ENCODE measurements around the gene FUOM. TPM values are rescaled to one million over a fixed set of nuclear protein-coding genes. Genes with fewer than 3 reads are reported as not detected.
"Not testable (repeated sequence)": the region's sequence is repeated elsewhere in the genome, so short reads cannot be mapped to it uniquely, and the experiment has no call there.

FUOM gene
- total RNA-seq, 1 donor from 2014 or later = 32.2 TPM

- H3K4me1 Mint-ChIP-seq (ENCODE audit: low read depth) = peaks cover 8% of the 10 kb centered on the region
- no peak for TF ChIP-seq CTCF (IDR thresholded peaks at IDR 0.05)
- H3K4me3 Mint-ChIP-seq (ENCODE audit: unreplicated experiment) = no peak overlapping the region
- peaks cover 19% of the 10 kb centered on the region for H3K36me3 Mint-ChIP-seq (ENCODE audit: low read depth)
- DNase-seq (ENCODE audit: low spot score) = no peak
- no peaks in the 10 kb centered on the region for H3K27me3 Mint-ChIP-seq (ENCODE audit: low read depth)
- H3K27ac Mint-ChIP-seq (ENCODE audit: unreplicated experiment) = no peak overlapping the region
- H3K9me3 Mint-ChIP-seq (ENCODE audit: low read depth) = no peaks in the 10 kb centered on the region
Measured at GRCh38 chr10:133368153-133368552, 10.3 kb upstream of the FUOM start.

DNA sequence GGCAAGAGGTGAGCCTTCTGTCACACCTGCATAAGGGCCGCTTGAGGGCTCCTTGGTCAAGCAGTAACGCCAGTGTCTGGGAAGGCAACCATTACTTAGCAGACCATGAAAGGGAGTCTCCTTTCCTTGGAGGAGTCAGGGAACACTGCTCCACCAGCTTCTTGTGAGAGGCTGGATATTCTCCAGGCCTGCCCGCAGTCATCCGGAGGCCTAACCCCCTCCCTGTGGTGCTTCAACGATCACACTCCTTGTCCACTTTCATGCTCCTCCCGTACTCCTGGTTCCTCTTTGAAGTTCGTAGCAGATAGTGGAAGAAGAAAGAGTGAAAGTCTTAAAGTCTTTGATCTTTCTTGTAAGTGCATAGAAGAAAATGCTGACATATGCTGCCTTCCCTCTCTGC, 9.6 kb upstream of the FUOM start:
- H3K27ac Mint-ChIP-seq (ENCODE audit: unreplicated experiment); H3K9me3 Mint-ChIP-seq (ENCODE audit: low read depth); H3K27me3 Mint-ChIP-seq (ENCODE audit: low read depth); DNase-seq (ENCODE audit: low spot score); H3K4me3 Mint-ChIP-seq (ENCODE audit: unreplicated experiment); H3K4me1 Mint-ChIP-seq (ENCODE audit: low read depth): not testable (repeated sequence)
- H3K36me3 Mint-ChIP-seq (ENCODE audit: low read depth) = peaks cover 22% of the 10 kb centered on the region

DNA sequence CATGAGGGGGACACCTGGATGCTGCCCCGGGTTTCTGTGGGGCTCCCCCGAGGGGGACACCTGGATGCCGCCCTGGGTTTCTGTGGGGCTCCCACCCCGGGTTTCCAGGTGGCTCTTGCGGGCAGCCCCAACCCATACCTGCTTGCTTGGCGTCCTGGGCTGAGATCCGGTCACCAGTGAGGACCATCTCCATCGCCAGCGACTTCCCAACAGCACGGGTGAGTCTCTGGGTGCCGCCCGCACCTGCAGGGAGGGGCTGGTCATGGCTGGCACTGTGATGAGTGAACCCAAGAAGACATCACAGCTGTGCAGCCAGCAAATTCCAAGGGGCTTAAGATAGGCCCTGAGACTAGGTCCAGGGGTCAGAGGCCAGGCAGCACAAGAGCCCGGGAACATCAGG, 8.9 kb upstream of the FUOM start:
- Mint-ChIP-seq H3K36me3 (ENCODE audit: low read depth) (peaks cover 27% of the 10 kb centered on the region), H3K9me3 (ENCODE audit: low read depth) (no peaks in the 10 kb centered on the region), H3K27me3 (ENCODE audit: low read depth) (no peaks in the 10 kb centered on the region), H3K27ac (ENCODE audit: unreplicated experiment) (no peak overlapping the region), H3K4me3 (ENCODE audit: unreplicated experiment) (no peak overlapping the region), H3K4me1 (ENCODE audit: low read depth) (no peaks in the 10 kb centered on the region)
- no peak for DNase-seq (ENCODE audit: low spot score)
- no peak for TF ChIP-seq CTCF (IDR thresholded peaks at IDR 0.05)

GRCh38 chr10:133366130-133366478, 8.3 kb upstream of the FUOM start:
- Mint-ChIP-seq H3K4me3 (ENCODE audit: unreplicated experiment) (no peak overlapping the region), H3K27me3 (ENCODE audit: low read depth) (no peaks in the 10 kb centered on the region), H3K27ac (ENCODE audit: unreplicated experiment) (no peak overlapping the region), H3K36me3 (ENCODE audit: low read depth) (peaks cover 30% of the 10 kb centered on the region), H3K4me1 (ENCODE audit: low read depth) (no peaks in the 10 kb centered on the region), H3K9me3 (ENCODE audit: low read depth) (no peaks in the 10 kb centered on the region)
- DNase-seq (ENCODE audit: low spot score) = no peak
- TF ChIP-seq CTCF (IDR thresholded peaks at IDR 0.05) = no peak

DNA sequence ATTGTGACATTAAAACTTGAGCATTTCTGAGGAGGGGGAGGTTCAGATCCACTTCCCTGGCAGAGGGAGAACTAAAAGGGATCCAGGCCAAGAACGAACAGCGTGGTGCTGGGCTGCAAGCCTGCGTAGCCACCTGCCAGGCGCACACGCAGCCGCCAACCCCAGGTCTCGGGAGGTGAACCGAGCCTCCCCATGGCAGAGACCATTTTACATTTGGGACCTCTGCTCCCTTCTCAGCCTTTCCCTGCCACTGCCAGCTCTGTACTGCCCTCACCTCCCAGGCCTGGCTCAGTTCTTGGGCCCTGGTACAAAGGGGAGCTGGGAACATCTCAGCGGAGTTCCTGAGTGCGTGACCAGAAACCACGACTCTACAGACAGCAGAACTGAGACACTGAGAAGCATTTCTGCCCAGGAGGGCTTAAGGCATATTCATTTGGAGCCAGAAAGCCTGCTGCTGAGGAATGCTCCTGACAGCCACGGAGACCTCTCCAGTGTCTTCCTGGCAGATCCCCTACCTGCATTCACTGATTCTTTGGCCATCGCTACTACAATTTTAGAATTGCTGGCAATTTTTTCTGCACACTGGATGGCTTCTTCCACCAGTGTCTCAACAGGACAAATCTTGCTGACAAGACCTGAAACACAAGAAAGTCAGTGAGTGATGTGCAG, 7.8 kb upstream of the FUOM start:
- Mint-ChIP-seq H3K4me1 (ENCODE audit: low read depth) (no peaks in the 10 kb centered on the region), H3K4me3 (ENCODE audit: unreplicated experiment) (no peak overlapping the region), H3K36me3 (ENCODE audit: low read depth) (peaks cover 30% of the 10 kb centered on the region), H3K27ac (ENCODE audit: unreplicated experiment) (no peak overlapping the region), H3K9me3 (ENCODE audit: low read depth) (no peaks in the 10 kb centered on the region), H3K27me3 (ENCODE audit: low read depth) (no peaks in the 10 kb centered on the region)
- DNase-seq (ENCODE audit: low spot score) = no peak
- no peak for TF ChIP-seq CTCF (IDR thresholded peaks at IDR 0.05)
